ENCODE measurements around the gene MLYCD.
"Not testable (repeated sequence)": the region's sequence is repeated elsewhere in the genome, so short reads cannot be mapped to it uniquely, and the experiment has no call there.

MLYCD gene

GRCh38 chr16:83947642-83948234, 48.8 kb downstream of the MLYCD start:
- no peak for TF ChIP-seq CTCF (IDR thresholded peaks at IDR 0.05; ENCODE audit: low read depth, low read length)
- DNase-seq, result no peak
- H3K4me3 ChIP-seq (ENCODE audit: low read depth, low read length), result no peak overlapping the region

DNA sequence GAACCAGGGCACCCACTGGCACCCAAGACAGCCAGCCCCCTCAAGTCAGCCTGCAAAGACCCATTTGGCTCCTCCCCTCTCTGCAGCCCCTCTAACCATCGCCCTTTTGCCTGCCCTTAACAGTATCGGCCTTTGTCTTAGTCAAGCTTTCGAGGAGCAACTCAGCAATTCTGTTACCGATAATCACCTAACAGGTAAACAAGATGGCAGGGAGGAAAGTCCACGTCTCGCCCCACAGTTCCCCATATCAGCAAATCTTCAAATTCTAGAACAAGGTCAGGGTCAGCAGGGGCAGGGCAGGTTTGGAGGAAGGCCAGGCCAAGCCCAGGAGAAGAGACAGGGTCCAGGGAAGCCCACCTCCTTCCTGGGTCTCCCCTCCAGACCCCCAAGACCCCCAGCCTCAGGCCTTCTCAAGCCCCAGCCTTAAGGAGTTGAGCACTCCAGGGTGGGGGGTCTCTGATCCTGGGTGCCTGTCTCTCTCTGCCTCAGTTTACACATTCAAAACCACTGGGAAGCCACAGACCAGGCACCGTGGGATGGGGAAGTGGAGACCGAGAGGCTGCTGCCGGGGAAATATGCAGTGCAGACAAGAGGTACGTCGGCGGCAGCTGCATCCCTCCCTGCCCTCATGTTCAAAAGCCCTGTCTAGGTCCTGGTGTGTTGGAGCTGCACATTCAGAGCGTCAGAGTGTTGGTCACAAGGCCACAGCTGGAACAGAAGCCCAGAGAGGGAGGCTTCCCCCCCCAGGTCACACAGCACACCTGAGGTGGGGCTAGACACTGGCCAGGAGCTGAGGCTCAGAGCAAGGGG, 50.2 kb downstream of the MLYCD start:
- no peaks in the 10 kb centered on the region for H3K4me1 ChIP-seq

More at GRCh38 chr16:83947642-83948234, 48.8 kb downstream of the MLYCD start:
- Histone ChIP-seq H3K36me3 (no peaks in the 10 kb centered on the region), H3K9me3 (no peaks in the 10 kb centered on the region), H3K27me3 (no peaks in the 10 kb centered on the region), H3K4me1 (no peaks in the 10 kb centered on the region)

DNA sequence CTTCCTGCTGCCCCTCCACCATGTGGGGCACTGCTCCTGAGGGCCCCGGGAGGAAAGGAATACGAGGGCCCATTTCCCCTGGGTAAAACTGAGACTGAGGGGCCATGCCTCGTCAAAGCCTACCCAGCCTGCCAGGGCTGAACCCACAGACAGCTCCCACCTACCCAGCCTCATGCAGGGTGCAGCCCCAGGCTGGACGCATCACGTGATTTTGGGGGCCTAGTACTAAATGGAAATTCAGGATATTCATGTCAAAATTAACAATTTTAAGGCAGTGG, 50.7 kb downstream of the MLYCD start:
- no peak for DNase-seq
- no peaks in the 10 kb centered on the region for H3K36me3 ChIP-seq
- peaks cover 5% of the 10 kb centered on the region for H3K27me3 ChIP-seq
- H3K4me1 ChIP-seq, result no peaks in the 10 kb centered on the region
- no peak for TF ChIP-seq CTCF (IDR thresholded peaks at IDR 0.05; ENCODE audit: low read depth, low read length)
- H3K4me3 ChIP-seq (ENCODE audit: low read depth, low read length), result no peak overlapping the region
- no peaks in the 10 kb centered on the region for H3K9me3 ChIP-seq

More for the DNA sequence above, 50.2 kb downstream of the MLYCD start:
- Histone ChIP-seq H3K9me3 (no peaks in the 10 kb centered on the region), H3K36me3 (no peaks in the 10 kb centered on the region), H3K27me3 (no peaks in the 10 kb centered on the region), H3K4me3 (ENCODE audit: low read depth, low read length) (no peak overlapping the region)
- no peak for DNase-seq
- TF ChIP-seq CTCF (IDR thresholded peaks at IDR 0.05; ENCODE audit: low read depth, low read length), result no peak

- not testable (repeated sequence) for DNase-seq; H3K4me3 ChIP-seq (ENCODE audit: low read depth, low read length); H3K9me3 ChIP-seq; H3K4me1 ChIP-seq; H3K36me3 ChIP-seq
- H3K27me3 ChIP-seq, result peaks cover 12% of the 10 kb centered on the region
Measured at GRCh38 chr16:83950862-83951399, 52.0 kb downstream of the MLYCD start.

DNA sequence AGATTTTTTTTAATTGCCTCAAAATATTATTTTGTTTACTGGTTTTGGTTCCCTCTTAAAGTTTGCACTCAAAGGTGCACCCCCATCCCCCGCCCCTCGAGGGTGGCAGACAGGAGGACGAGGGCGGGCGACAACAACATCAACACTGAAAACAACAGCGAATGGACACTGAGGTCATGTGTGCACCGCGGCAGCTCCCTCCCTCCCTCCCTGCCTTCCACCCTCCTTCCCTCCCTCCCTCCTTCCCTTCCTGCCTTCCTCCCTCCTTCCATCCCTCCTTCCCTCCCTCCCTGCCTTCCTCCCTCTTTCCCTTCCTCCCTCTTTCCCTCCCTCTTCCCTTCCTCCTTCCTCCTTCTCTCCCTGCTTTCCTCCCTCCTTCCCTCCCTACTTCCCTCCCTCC, 52.6 kb downstream of the MLYCD start:
- no peak for TF ChIP-seq CTCF (IDR thresholded peaks at IDR 0.05; ENCODE audit: low read depth, low read length)
- Histone ChIP-seq H3K36me3 (no peaks in the 10 kb centered on the region), H3K4me3 (ENCODE audit: low read depth, low read length) (no peak overlapping the region), H3K27me3 (peaks cover 12% of the 10 kb centered on the region), H3K9me3 (no peaks in the 10 kb centered on the region), H3K4me1 (no peaks in the 10 kb centered on the region)
- no peak for DNase-seq

DNA sequence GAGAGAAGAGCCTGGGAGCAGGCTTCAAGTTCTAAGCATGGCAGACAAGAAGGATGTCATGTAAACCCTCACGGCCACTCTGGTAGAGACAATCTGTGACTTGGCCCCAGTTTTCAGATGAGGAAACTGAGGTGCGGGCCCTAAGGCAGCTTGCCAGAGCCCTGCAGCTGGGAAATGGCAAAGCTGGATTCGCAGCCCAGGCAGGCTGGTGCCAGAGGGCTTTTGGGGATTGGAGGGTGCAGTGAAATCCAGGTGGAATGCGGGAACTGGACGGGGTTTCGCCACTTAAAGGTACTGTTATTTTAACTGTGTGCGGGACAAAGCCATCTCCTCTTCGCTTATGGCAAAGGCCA, 53.6 kb downstream of the MLYCD start:
- H3K27me3 ChIP-seq, result peaks cover 12% of the 10 kb centered on the region
- no peaks in the 10 kb centered on the region for H3K4me1 ChIP-seq
- no peak for DNase-seq
- no peaks in the 10 kb centered on the region for H3K36me3 ChIP-seq
- H3K9me3 ChIP-seq, result no peaks in the 10 kb centered on the region
- peak overlapping the region; percentile 62; the same call in 1 of the 2 replicates for H3K4me3 ChIP-seq (ENCODE audit: low read depth, low read length)
- TF ChIP-seq CTCF (IDR thresholded peaks at IDR 0.05; ENCODE audit: low read depth, low read length), result no peak
